H1 (cell line): ENCODE measurements around the gene DRGX. TPM values are rescaled to one million over a fixed set of nuclear protein-coding genes. Genes with fewer than 3 reads are reported as not detected.

ENCODE experiments used
- CTCF ChIA-PET: fragments of 300-600 bp; sonication (Branson Sonifier 250); formaldehyde crosslinking; loops from one replicate; lab custom pipeline; 2021; ENCODE audit not compliant: partially characterized antibody; lab: Charles Lee
- POLR2A ChIA-PET: fragments of 300-600 bp; sonication (Branson Sonifier 250); formaldehyde crosslinking; loops from one replicate; lab custom pipeline; 2021; ENCODE audit warnings: inconsistent platforms; ENCODE audit not compliant: partially characterized antibody; lab: Charles Lee
- DNase-seq, 2 experiments: peaks; one replicate each; pipeline versions ENCODE4 v3.0.0 to v3.0.0-alpha.2; 2010 to 2022; ENCODE audit warnings: low spot score in 2 of 2, low read depth in 1 of 2, mixed read lengths in 1 of 2
- FAIRE-seq: peaks from 2 replicates; lab custom pipeline; 2011; peaks lifted over from hg19 to GRCh38; lab: Jason Lieb, UNC
- H2AFZ ChIP-seq: 2 replicates; pipeline ENCODE4 v1.8.1; 2012; ENCODE audit warnings: low read length, inconsistent platforms
- H2AK5ac ChIP-seq: 2 replicates; pipeline ENCODE4 v1.6.1; 2013; ENCODE audit warnings: low read depth, low read length
- H2BK120ac ChIP-seq: replicated peaks from 2 replicates; pipeline ENCODE3; 2013; ENCODE audit warnings: low read depth, low read length, inconsistent platforms
- H2BK12ac ChIP-seq: 2 replicates; pipeline ENCODE4 v1.6.1; 2013; ENCODE audit warnings: low read depth, low read length
- H2BK15ac ChIP-seq: 2 replicates; pipeline ENCODE4 v1.6.1; 2013; ENCODE audit warnings: low read length
- H2BK20ac ChIP-seq: 2 replicates; pipeline ENCODE4 v1.6.1; 2013; ENCODE audit warnings: low read length
- H2BK5ac ChIP-seq: 2 replicates; pipeline ENCODE4 v1.6.1; 2013; ENCODE audit warnings: low read depth, low read length
- H3K14ac ChIP-seq: 2 replicates; pipeline ENCODE4 v1.6.1; 2013; ENCODE audit warnings: inconsistent platforms; ENCODE audit not compliant: insufficient read length
- H3K18ac ChIP-seq: 2 replicates; pipeline ENCODE4 v1.6.1; 2013; ENCODE audit warnings: low read length; ENCODE audit errors: extremely low read depth
- H3K23ac ChIP-seq: 2 replicates; pipeline ENCODE4 v1.6.1; 2013; ENCODE audit warnings: inconsistent platforms; ENCODE audit not compliant: insufficient read length
- H3K23me2 ChIP-seq: 2 replicates; pipeline ENCODE4 v1.6.1; 2013; ENCODE audit warnings: low read depth, low read length
- H3K27ac ChIP-seq: 2 replicates; pipeline ENCODE4 v1.6.1; 2011; ENCODE audit warnings: low read depth, low read length, inconsistent platforms
- H3K27me3 ChIP-seq, 4 experiments: replicated peaks in 1 of 4; 1 replicate in 1 of 4; 2 replicates in 3 of 4; pipeline versions ENCODE4 v1.6.1 to v1.8.1; 2011 to 2013; ENCODE audit warnings: low read length in 3 of 4, mild to moderate bottlenecking in 3 of 4, inconsistent platforms in 2 of 4, mixed read lengths in 2 of 4, moderate library complexity in 1 of 4; ENCODE audit not compliant: control insufficient read depth in 3 of 4, insufficient read depth in 3 of 4; ENCODE audit errors: extremely low read depth in 1 of 4
- H3K36me3 ChIP-seq, 4 experiments: 2 replicates each; pipeline versions ENCODE4 v1.6.1 to v1.8.1; 2011 to 2013; ENCODE audit warnings: mild to moderate bottlenecking in 4 of 4, low read length in 3 of 4, moderate library complexity in 2 of 4, control low read depth in 1 of 4, inconsistent platforms in 1 of 4; ENCODE audit not compliant: insufficient read depth in 4 of 4, control insufficient read depth in 2 of 4
- H3K4ac ChIP-seq: replicated peaks from 2 replicates; pipeline ENCODE3; 2013; ENCODE audit warnings: low read length, low read depth, mixed read lengths, inconsistent platforms; ENCODE audit not compliant: insufficient read length
- H3K4me1 ChIP-seq, 4 experiments: replicated peaks in 1 of 4; 1 replicate in 1 of 4; 2 replicates in 3 of 4; pipeline versions ENCODE4 v1.6.1 to v1.8.1; 2011 to 2013; ENCODE audit warnings: low read length in 3 of 4, inconsistent platforms in 2 of 4, mixed read lengths in 1 of 4; ENCODE audit not compliant: insufficient read depth in 4 of 4, control insufficient read depth in 3 of 4
- H3K4me2 ChIP-seq, 2 experiments: 2 replicates each; pipeline versions ENCODE4 v1.6.1 to v1.8.1; 2011 to 2013; ENCODE audit warnings: low read depth in 2 of 2, low read length in 2 of 2, control low read depth in 1 of 2, inconsistent platforms in 1 of 2, mild to moderate bottlenecking in 1 of 2; ENCODE audit not compliant: insufficient read depth in 1 of 2
- H3K4me3 ChIP-seq, 4 experiments: fragments of 200-600, 300-600 bp in 1 of 4; sonication (generic), shearing (Covaris generic), sonication (Bioruptor Twin) in 1 of 4; 2 replicates each; pipeline versions ENCODE4 v1.5.1 to v1.8.1; 2011 to 2016; ENCODE audit warnings: low read length in 4 of 4, low read depth in 3 of 4, control low read depth in 2 of 4, inconsistent platforms in 2 of 4, mild to moderate bottlenecking in 2 of 4, mixed read lengths in 1 of 4, moderate library complexity in 1 of 4; ENCODE audit not compliant: insufficient read depth in 2 of 4; ENCODE audit errors: extremely low read depth in 1 of 4
- H3K56ac ChIP-seq: replicated peaks from 2 replicates; pipeline ENCODE3; 2013; ENCODE audit warnings: low read depth, mild to moderate bottlenecking, mixed read lengths, low read length, inconsistent platforms; ENCODE audit not compliant: insufficient read length
- H3K79me1 ChIP-seq: 2 replicates; pipeline ENCODE4 v1.6.1; 2013; ENCODE audit warnings: low read depth, low read length, control low read depth
- H3K79me2 ChIP-seq, 2 experiments: 2 replicates each; pipeline versions ENCODE4 v1.6.1 to v1.8.1; 2012 to 2013; ENCODE audit warnings: low read length in 2 of 2, mild to moderate bottlenecking in 2 of 2, inconsistent platforms in 1 of 2; ENCODE audit not compliant: insufficient read depth in 2 of 2, control insufficient read depth in 1 of 2
- H3K9ac ChIP-seq, 4 experiments: replicated peaks in 1 of 4; 1 replicate in 1 of 4; 2 replicates in 3 of 4; pipeline versions ENCODE4 v1.6.1 to v1.8.1; 2011 to 2013; ENCODE audit warnings: low read depth in 3 of 4, low read length in 3 of 4, control low read depth in 2 of 4, mild to moderate bottlenecking in 2 of 4, moderate library complexity in 2 of 4, inconsistent platforms in 1 of 4; ENCODE audit errors: extremely low read depth in 1 of 4
- H3K9me3 ChIP-seq, 2 experiments: 2 replicates each; pipeline versions ENCODE4 v1.6.1 to v1.8.1; 2012 to 2013; ENCODE audit warnings: mild to moderate bottlenecking in 2 of 2, moderate library complexity in 2 of 2, control low read depth in 1 of 2, inconsistent platforms in 1 of 2, low read depth in 1 of 2, low read length in 1 of 2, mixed read lengths in 1 of 2; ENCODE audit not compliant: insufficient read depth in 2 of 2
- H4K20me1 ChIP-seq, 2 experiments: replicated peaks in 1 of 2; 2 replicates each; pipeline versions ENCODE3 to v1.8.1; 2011 to 2013; ENCODE audit warnings: inconsistent platforms in 2 of 2, low read length in 2 of 2, mild to moderate bottlenecking in 1 of 2; ENCODE audit not compliant: insufficient read depth in 2 of 2, control insufficient read depth in 1 of 2
- H4K5ac ChIP-seq: 2 replicates; pipeline ENCODE4 v1.6.1; 2013; ENCODE audit warnings: low read length, low read depth, mixed read lengths, inconsistent platforms; ENCODE audit not compliant: insufficient read length
- H4K8ac ChIP-seq: 2 replicates; pipeline ENCODE4 v1.8.0; 2013; ENCODE audit warnings: mild to moderate bottlenecking, moderate library complexity, low read length, inconsistent platforms; ENCODE audit not compliant: insufficient read depth; ENCODE audit errors: extremely low read depth
- H4K91ac ChIP-seq: replicated peaks from 2 replicates; pipeline ENCODE3; 2013; ENCODE audit warnings: low read length, mixed read lengths, inconsistent platforms; ENCODE audit not compliant: insufficient read length
- ATF3 ChIP-seq: IDR thresholded peaks from 2 replicates; pipeline ENCODE4 v1.6.1; 2011; ENCODE audit warnings: low read depth, mild to moderate bottlenecking, low read length; ENCODE audit not compliant: insufficient read depth
- CBX8 ChIP-seq: fragments of 300-800, 300-1000 bp; sonication (generic); IDR thresholded peaks from 2 replicates; pipeline ENCODE4 v1.7.1; 2016; ENCODE audit warnings: low read depth, low read length, borderline replicate concordance
- CREB1 ChIP-seq: IDR thresholded peaks from 2 replicates; pipeline ENCODE4 v1.6.1; 2012; ENCODE audit warnings: inconsistent platforms
- E2F6 ChIP-seq: IDR thresholded peaks from 2 replicates; pipeline ENCODE4 v1.6.1; 2012; ENCODE audit warnings: inconsistent platforms
- GABPA ChIP-seq: IDR thresholded peaks from 2 replicates; pipeline ENCODE4 v1.6.1; 2011; ENCODE audit warnings: mild to moderate bottlenecking, low read length, moderate library complexity, borderline replicate concordance; ENCODE audit not compliant: insufficient read depth
- HDAC2 ChIP-seq, 2 experiments: fragments of 300-600 bp in 1 of 2; sonication (generic) in 1 of 2; IDR thresholded peaks; 2 replicates each; pipeline ENCODE4 v1.6.1; 2011 to 2012; ENCODE audit warnings: low read depth in 2 of 2, low read length in 2 of 2, mild to moderate bottlenecking in 2 of 2, moderate library complexity in 2 of 2, borderline replicate concordance in 1 of 2, inconsistent platforms in 1 of 2
- JUN ChIP-seq: IDR thresholded peaks from 2 replicates; pipeline ENCODE4 v1.6.1; 2011; ENCODE audit warnings: low read depth, mild to moderate bottlenecking, improper control_type of control experiment, low read length
- POLR2AphosphoS5 ChIP-seq: IDR thresholded peaks from 2 replicates; pipeline ENCODE4 v1.6.1; 2011; ENCODE audit warnings: low read depth, low read length
- RBBP5 ChIP-seq: IDR thresholded peaks from 2 replicates; pipeline ENCODE4 v1.7.1; 2012; ENCODE audit warnings: low read depth, mild to moderate bottlenecking, inconsistent platforms, low read length, moderate library complexity, borderline replicate concordance
- TAF1 ChIP-seq: IDR thresholded peaks from 2 replicates; pipeline ENCODE4 v1.6.1; 2011; ENCODE audit warnings: mild to moderate bottlenecking, low read depth, low read length
- TAF7 ChIP-seq: optimal IDR thresholded peaks from 2 replicates; pipeline ENCODE3; 2011; ENCODE audit warnings: low read depth, mild to moderate bottlenecking, inconsistent platforms, low read length, moderate library complexity, borderline replicate concordance
- TEAD4 ChIP-seq: IDR thresholded peaks from 2 replicates; pipeline ENCODE4 v1.6.1; 2012; ENCODE audit warnings: low read depth, low read length, inconsistent platforms, mixed read lengths
- WGBS, 2 experiments: shearing (Covaris generic) in 1 of 2; methylation state at CpG; one replicate each; pipeline versions ENCODE4 v1.1.6 to v1.1.7; 2013 to 2015; ENCODE audit warnings: low lambda C conversion rate in 2 of 2, mixed read lengths in 2 of 2, inconsistent platforms in 1 of 2, low coverage in 1 of 2, missing lambda C conversion rate in 1 of 2; ENCODE audit not compliant: insufficient replicate concordance in 2 of 2, insufficient coverage in 1 of 2, insufficient read length in 1 of 2; ENCODE audit errors: extremely low coverage in 1 of 2, missing lambda C conversion rate in 1 of 2; 5-methylcytosine and 5-hydroxymethylcytosine counted together
- polyA plus RNA-seq, 7 experiments: library from polyadenylated mRNA; depleted of rRNA in 3 of 7; stranded (reverse) in 5 of 7; unstranded in 2 of 7; fragments of >200 nt in 5 of 7; fragments of 200-250 nt in 2 of 7; gene quantifications; 1 replicate in 5 of 7; 2 replicates in 1 of 7; 4 replicates in 1 of 7; pipeline versions ENCODE4 v1.2.1 to v1.2.3, GENCODE V29; 2011 to 2013; ENCODE audit warnings: missing spikeins in 2 of 7, mixed read lengths in 2 of 7
- total RNA-seq: library from RNA; stranded (reverse); fragmentation: NEBNext Ultra II Directional; extraction: Animal tissue kit (Norgen Biotek cat#: 25700); gene quantifications from 2 replicates; pipeline ENCODE4 v1.2.1, GENCODE V29; 2021

Gene DRGX
- total and polyA plus RNA-seq, 2 of the 8 experiments (the other 6 are each of a cell fraction or from before 2014, with no cell fraction given), result not detected

GRCh38 chr10:49330127-49330665, 65.7 kb downstream of the DRGX start:
- no peaks in the 10 kb centered on the region for H3K79me1 ChIP-seq
- H4K5ac ChIP-seq, result no peak overlapping the region
- H4K8ac ChIP-seq, result no peak overlapping the region
- H3K14ac ChIP-seq, result no peak overlapping the region
- H2AK5ac ChIP-seq, result no peak overlapping the region
- H3K36me3 ChIP-seq, result no peaks in the 10 kb centered on the region
- FAIRE-seq, result no peak
- H3K23me2 ChIP-seq, result no peaks in the 10 kb centered on the region; the same call in 1 of the 2 replicates
- no peak for DNase-seq
- ChIA-PET CTCF (interaction anchor here (0.7 to 2.0 kb wide), 8 partner anchors 8 to 189 kb away, joined by 3 to 6 read pairs (median 3); no protein-coding TSS in a partner anchor), POLR2A (no interaction called here)
- H3K56ac ChIP-seq, result no peak overlapping the region
- no peak overlapping the region for H2BK12ac ChIP-seq
- no peak overlapping the region for H4K91ac ChIP-seq
- H2BK15ac ChIP-seq, result no peak overlapping the region
- peaks cover 0 to 2% (median 0%) of the 10 kb centered on the region in 4 experiments; a peak in 1 of 7 replicates for H3K4me1 ChIP-seq
- no peak overlapping the region for H3K18ac ChIP-seq
- no peak overlapping the region for H3K23ac ChIP-seq
- H3K4me2 ChIP-seq, result no peak overlapping the region
- H4K20me1 ChIP-seq, result no peaks in the 10 kb centered on the region
- H2AFZ ChIP-seq, result no peak overlapping the region
- H2BK5ac ChIP-seq, result no peak overlapping the region
- H3K4ac ChIP-seq, result no peak overlapping the region
- no peak overlapping the region for H2BK120ac ChIP-seq
- no peak overlapping the region for H3K27ac ChIP-seq
- 98% methylated on average over 5 of the region's 5 CpGs; no CpG with 5 or more reads in 1 of the 2 experiments for WGBS, 2 experiments
- no peaks in the 10 kb centered on the region; a peak in 1 of 7 replicates for H3K27me3 ChIP-seq
- no peak overlapping the region for H2BK20ac ChIP-seq
- no peaks in the 10 kb centered on the region for H3K79me2 ChIP-seq
- no peak overlapping the region for H3K9ac ChIP-seq
- no peak overlapping the region for H3K4me3 ChIP-seq
- no peaks in the 10 kb centered on the region for H3K9me3 ChIP-seq
- TF ChIP-seq CREB1, result no peak
- TF ChIP-seq JUN, result no peak
- no peak for TF ChIP-seq ATF3
- no peak for TF ChIP-seq HDAC2 (IDR thresholded peaks at IDR 0.05; ENCODE audit: borderline replicate concordance in 1 of 2, low read depth in 2 of 2, low read length in 2 of 2)
- TF ChIP-seq POLR2AphosphoS5, result no peak
- TF ChIP-seq RBBP5, result no peak
- no peak for TF ChIP-seq E2F6
- no peak for TF ChIP-seq GABPA
- no peak for TF ChIP-seq CBX8
- no peak for TF ChIP-seq TAF1
- no peak for TF ChIP-seq TAF7
- TF ChIP-seq TEAD4, result no peak
